Heart left ventricle (tissue), 16 donors: Measurements from ENCODE around the gene CHRNA3. TPM values are rescaled to one million over a fixed set of nuclear protein-coding genes. Genes with fewer than 3 reads are reported as not detected.

Source experiments
- ATAC-seq, 4 donors: fragments of 200-7000 bp; cut with Tn5 transposase; one replicate each; pipeline ENCODE4 v1.9.1; 2020 to 2022; ENCODE audit warnings: moderate library complexity in 4 of 4, mild to moderate bottlenecking in 3 of 4, moderate number of reproducible peaks in 1 of 4
- DNase-seq, 5 donors: peaks; one replicate each; pipeline ENCODE4 v3.0.0-alpha.2; 2020
- H3K27ac ChIP-seq, 12 donors: fragments of 200-600 bp; sonication (generic) in 4 of 12; one replicate each; pipeline versions ENCODE4 v1.5.0 to v1.8.0; 2016 to 2022; ENCODE audit warnings: mild to moderate bottlenecking in 2 of 12
- H3K27me3 ChIP-seq, 9 donors: fragments of 200-600 bp; sonication (generic) in 2 of 9; one replicate each; pipeline versions ENCODE4 v1.5.1 to v1.8.0; 2016 to 2022; ENCODE audit warnings: mild to moderate bottlenecking in 3 of 9
- H3K36me3 ChIP-seq, 9 donors: fragments of 200-600 bp; sonication (generic) in 2 of 9; one replicate each; pipeline versions ENCODE4 v1.5.0 to v1.8.0; 2018 to 2022; ENCODE audit warnings: mild to moderate bottlenecking in 2 of 9
- H3K4me1 ChIP-seq, 12 donors: fragments of 200-600 bp; sonication (generic) in 4 of 12; one replicate each; pipeline versions ENCODE4 v1.5.0 to v1.8.0; 2016 to 2022; ENCODE audit warnings: mild to moderate bottlenecking in 3 of 12
- H3K4me3 ChIP-seq, 12 donors: fragments of 200-600 bp; sonication (generic) in 4 of 12; one replicate each; pipeline versions ENCODE4 v1.5.0 to v1.8.0; 2017 to 2022; ENCODE audit warnings: mild to moderate bottlenecking in 9 of 12, moderate library complexity in 4 of 12
- H3K9me3 ChIP-seq, 12 donors: fragments of 200-600 bp; sonication (generic) in 4 of 12; one replicate each; pipeline versions ENCODE4 v1.5.0 to v1.8.0; 2016 to 2022; ENCODE audit warnings: mild to moderate bottlenecking in 1 of 12
- CTCF ChIP-seq, 12 donors: fragments of 200-600 bp; sonication (generic) in 4 of 12; IDR thresholded peaks; one replicate each; pipeline versions ENCODE4 v1.5.0 to v1.8.0; 2018 to 2022; ENCODE audit warnings: antibody characterized with exemption in 12 of 12, mild to moderate bottlenecking in 5 of 12
- POLR2A ChIP-seq, 2 donors: fragments of 450-650 bp; IDR thresholded peaks; one replicate each; pipeline ENCODE4 v1.6.1; 2017; ENCODE audit warnings: antibody characterized with exemption in 2 of 2, mild to moderate bottlenecking in 2 of 2, moderate library complexity in 2 of 2
- WGBS, 4 donors: extraction: QIAGEN DNeasy Blood & Tissue Kit in 2 of 4; methylation state at CpG; one replicate each; pipeline versions ENCODE4 v1.1.5 to v1.1.7; 2013 to 2018; 5-methylcytosine and 5-hydroxymethylcytosine counted together
- intact Hi-C, 10 donors: fragments of 100-400 bp; cut with DNase I; formaldehyde crosslinking; loops; one replicate each; pipeline versions ENCODE4 v1.11.1 to v1.14.2; 2022
- polyA plus RNA-seq, 2 donors: library from polyadenylated mRNA; stranded (reverse); fragments of 200-250 nt; gene quantifications; one replicate each; pipeline ENCODE4 v1.2.3, GENCODE V29; 2013
- total RNA-seq, 9 donors: library from RNA; depleted of rRNA in 2 of 9; stranded (reverse); fragments of >200 nt in 2 of 9; fragmentation: NEBNext Ultra II Directional in 3 of 9; extraction: Animal tissue kit (Norgen Biotek cat#: 25700) in 3 of 9; gene quantifications; one replicate each; pipeline versions ENCODE4 v1.1.0 to v1.2.4, GENCODE V29; 2016 to 2023
- donor health status: ischemic (EF 13 %, LVEDD 7.1; RV severe dilation, severe dysfunction).
- donor health status: healthy with polysubstance abuse.
- donor health status: DM: no; HTN: yes; CAD: no.
- donor health status: DM: no; HTN: no; CAD: no.
- donor health status: ischemic (EF 25% LVEDD 6.9; RV normal size, moderate dysfunction).
- donor health status: ischemic (EF 25% LVEDD 5.7; RV mildly dilated, moderate dysfunction).
- donor health status: healthy.
- donor health status: DM: yes; HTN: yes; CAD: no.
- donor health status: ischemic (EF 35%, LVEDD 5.7; RV mildly dilated, moderate dysfunction).
- donor health status: nonischemic (EF 11% LVEDD 7.7; RV severe dilation, severe dysfunction).
- donor health status: DM: yes; HTN: yes; CAD: no.
- donor health status: PGD.
- donor health status: ischemic (EF 29% LVEDD 5.4; RV normal size, mild dysfunction).
- donor health status: nonischemic (EF 23%, LVEDD 6.1; RV moderate dilation, normal function).

Gene CHRNA3
- total and polyA plus RNA-seq, 11 donors = 0.06 to 6.9 (median 0.30) TPM; not detected in 4

- Histone ChIP-seq H3K9me3 (no peaks in the 10 kb centered on the region), H3K36me3 (no peaks in the 10 kb centered on the region), H3K27me3 (peaks cover 0 to 15% (median 6%) of the 10 kb centered on the region in 9 donors), H3K27ac (no peak overlapping the region), H3K4me1 (peaks cover 0 to 16% (median 6%) of the 10 kb centered on the region in 12 donors), H3K4me3 (no peak overlapping the region)
- ATAC-seq (no peak), DNase-seq (no peak)
- intact Hi-C loops = loop anchor here in 2 of 10 donors (1.0 to 5.0 kb wide), 2 partner anchors 65 to 67 kb away; no protein-coding TSS in a partner anchor
- WGBS, 4 donors = 59 to 67% (median 62%) methylated on average over 11 of the region's 11 CpGs
- TF ChIP-seq POLR2A (IDR thresholded peaks at IDR 0.05) (no peak), CTCF (IDR thresholded peaks at IDR 0.05) (no peak)
Measured at GRCh38 chr15:78641749-78642275, 21.0 kb upstream of the CHRNA3 start.

GRCh38 chr15:78641102-78641748 is 20.4 kb upstream of the CHRNA3 start, which contains the start of gene CHRNB4:
Gene CHRNB4 (minus strand): TSS chr15:78641210. CDS start chr15:78641133, 77 bp downstream.
- Histone ChIP-seq H3K4me3 (peak within 1 kb of the TSS; percentile 8 to 51 (median 46)), H3K9me3 (no peaks in the 10 kb centered on the region), H3K27me3 (peaks cover 0 to 15% (median 6%) of the 10 kb centered on the region in 9 donors), H3K4me1 (peaks cover 0 to 16% (median 6%) of the 10 kb centered on the region in 12 donors), H3K36me3 (no peaks in the 10 kb centered on the region), H3K27ac (no peak within 1 kb of the TSS)
- DNase-seq (no peak), ATAC-seq (peak in 3 of 4 donors; percentile 39 to 62 (median 45))
- intact Hi-C loops = loop anchor here in 2 of 10 donors (1.0 to 5.0 kb wide), 2 partner anchors 66 to 68 kb away; no protein-coding TSS in a partner anchor
- no peak for TF ChIP-seq CTCF (IDR thresholded peaks at IDR 0.05)
- TF ChIP-seq POLR2A (IDR thresholded peaks at IDR 0.05) = no peak
- WGBS, 4 donors = 12 to 35% (median 20%) methylated on average over 16 to 47 of the region's 47 CpGs

- ATAC-seq = peak in 2 of 4 donors; percentile 15 to 19
- DNase-seq = no peak
- no peaks in the 10 kb centered on the region for H3K36me3 ChIP-seq
- TF ChIP-seq POLR2A (IDR thresholded peaks at IDR 0.05) = no peak
- no peak for TF ChIP-seq CTCF (IDR thresholded peaks at IDR 0.05)
- H3K27ac ChIP-seq = no peak overlapping the region
- peaks cover 0 to 16% (median 6%) of the 10 kb centered on the region in 12 donors for H3K4me1 ChIP-seq
- H3K9me3 ChIP-seq = no peaks in the 10 kb centered on the region
- peak overlapping the region; percentile 8 to 51 (median 46) for H3K4me3 ChIP-seq
- intact Hi-C loops = loop anchor here in 2 of 10 donors (1.0 to 5.0 kb wide), 2 partner anchors 67 to 69 kb away; no protein-coding TSS in a partner anchor
- WGBS, 4 donors = 16 to 29% (median 21%) methylated on average over 8 to 32 of the region's 32 CpGs
- peaks cover 0 to 15% (median 6%) of the 10 kb centered on the region in 9 donors for H3K27me3 ChIP-seq
Measured at GRCh38 chr15:78640527-78641101, 19.8 kb upstream of the CHRNA3 start.
